GM18868 (cell line): ENCODE measurements around the gene SH3YL1.

Experiments
- ATAC-seq: cut with Tn5 transposase; IDR thresholded peaks from one replicate; pipeline ENCODE4 v1.9.1; 2021; ENCODE audit warnings: mild to moderate bottlenecking, moderate library complexity; ENCODE audit not compliant: unreplicated experiment

Gene SH3YL1

GRCh38 chr2:259789-260331 lies 4.0 kb downstream of the SH3YL1 start:
- no peak for ATAC-seq

- ATAC-seq = no peak
Measured at GRCh38 chr2:258933-259332, 4.9 kb downstream of the SH3YL1 start.

GRCh38 chr2:257842-258241 lies 6.0 kb downstream of the SH3YL1 start:
- no peak for ATAC-seq

GRCh38 chr2:257429-257828 lies 6.4 kb downstream of the SH3YL1 start:
- no peak for ATAC-seq

GRCh38 chr2:256094-256493 lies 7.7 kb downstream of the SH3YL1 start:
- no peak for ATAC-seq

GRCh38 chr2:255195-255594 lies 8.6 kb downstream of the SH3YL1 start:
- no peak for ATAC-seq

- ATAC-seq = no peak
Measured at GRCh38 chr2:254241-254640, 9.6 kb downstream of the SH3YL1 start.

GRCh38 chr2:253202-253638 lies 10.6 kb downstream of the SH3YL1 start:
- no peak for ATAC-seq

GRCh38 chr2:252001-252602 lies 11.7 kb downstream of the SH3YL1 start:
- ATAC-seq = no peak

- no peak for ATAC-seq
Measured at GRCh38 chr2:249538-250042, 14.2 kb downstream of the SH3YL1 start.

- ATAC-seq = no peak
Measured at GRCh38 chr2:248724-249123, 15.1 kb downstream of the SH3YL1 start.

GRCh38 chr2:246489-247144 lies 17.2 kb downstream of the SH3YL1 start:
- peak; percentile 82 for ATAC-seq

- no peak for ATAC-seq
Measured at GRCh38 chr2:244547-244946, 19.3 kb downstream of the SH3YL1 start.

GRCh38 chr2:238869-239268 lies 25.0 kb downstream of the SH3YL1 start:
- ATAC-seq = no peak

GRCh38 chr2:238431-238830 lies 25.4 kb downstream of the SH3YL1 start:
- no peak for ATAC-seq

GRCh38 chr2:237878-238277 lies 26.0 kb downstream of the SH3YL1 start:
- no peak for ATAC-seq

- no peak for ATAC-seq
Measured at GRCh38 chr2:236993-237539, 26.8 kb downstream of the SH3YL1 start.

- ATAC-seq = no peak
Measured at GRCh38 chr2:234421-234820, 29.4 kb downstream of the SH3YL1 start.

- no peak for ATAC-seq
Measured at GRCh38 chr2:233030-233429, 30.8 kb downstream of the SH3YL1 start.

GRCh38 chr2:231521-232185 lies 32.2 kb downstream of the SH3YL1 start:
- no peak for ATAC-seq

- ATAC-seq = no peak
Measured at GRCh38 chr2:228518-229278, 35.1 kb downstream of the SH3YL1 start.
